ENCODE results near the gene YEATS2. TPM values are rescaled to one million over a fixed set of nuclear protein-coding genes. Genes with fewer than 3 reads are reported as not detected.
"Not testable (repeated sequence)": the region's sequence is repeated elsewhere in the genome, so short reads cannot be mapped to it uniquely, and the experiment has no call there.

The YEATS2 gene
- total RNA-seq, 2 donors from 2014 or later: 13.2 to 14.3 TPM

- ATAC-seq; DNase-seq; intact Hi-C loops (cut with DNase I): not testable (repeated sequence)
These were observed 6.3 kb downstream of the YEATS2 start for GRCh38 chr3:183703892-183704291.

GRCh38 chr3:183710231-183710630, 12.6 kb downstream of the YEATS2 start:
- no peak for DNase-seq
- intact Hi-C loops (cut with DNase I): no loop called here
- ATAC-seq: no peak

GRCh38 chr3:183711516-183711915, 13.9 kb downstream of the YEATS2 start:
- intact Hi-C loops (cut with DNase I): no loop called here
- DNase-seq: no peak
- ATAC-seq: no peak

- ATAC-seq (no peak), DNase-seq (no peak)
- intact Hi-C loops (cut with DNase I): no loop called here
These were observed 17.0 kb downstream of the YEATS2 start for GRCh38 chr3:183714622-183715021.

DNA sequence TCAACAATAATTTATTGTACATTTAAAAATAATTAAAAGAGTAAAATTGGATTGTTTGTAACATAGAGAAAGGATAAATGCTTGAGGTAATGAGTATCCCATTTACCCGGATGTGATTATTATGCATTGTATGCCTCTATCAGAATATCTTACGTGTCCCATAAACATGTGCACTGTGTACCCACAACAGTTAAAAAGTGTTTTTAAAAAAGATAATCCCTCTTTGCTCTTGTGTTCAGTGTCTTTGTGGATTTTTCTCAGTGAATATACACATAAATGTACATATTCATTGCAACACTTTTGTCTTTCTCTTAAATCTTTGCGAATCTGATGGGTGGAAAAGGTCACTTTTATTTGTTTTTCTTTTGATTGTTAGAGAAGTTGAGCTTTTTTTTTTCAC, 20.4 kb downstream of the YEATS2 start:
- DNase-seq (no peak), ATAC-seq (no peak)
- intact Hi-C loops (cut with DNase I): no loop called here

DNA sequence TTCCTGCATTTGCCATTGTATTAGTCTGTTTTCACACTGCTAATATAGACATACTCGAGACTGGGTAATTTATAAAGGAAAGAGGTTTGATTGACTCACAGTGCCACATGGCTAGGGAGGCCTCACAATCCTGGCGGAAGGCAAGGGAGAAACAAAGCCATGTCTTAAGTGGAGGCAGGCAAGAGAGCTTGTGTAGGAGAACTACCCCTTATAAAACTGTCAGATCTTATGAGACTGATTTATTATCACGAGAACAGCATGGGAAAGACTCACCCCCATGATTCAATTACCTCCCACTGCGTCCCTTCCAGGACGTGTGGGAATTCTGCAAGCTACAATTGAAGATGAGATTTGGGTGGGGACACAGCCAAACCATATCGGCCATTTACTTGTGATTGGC, 27.8 kb downstream of the YEATS2 start:
- intact Hi-C loops (cut with DNase I): no loop called here
- no peak for ATAC-seq
- DNase-seq: no peak

DNA sequence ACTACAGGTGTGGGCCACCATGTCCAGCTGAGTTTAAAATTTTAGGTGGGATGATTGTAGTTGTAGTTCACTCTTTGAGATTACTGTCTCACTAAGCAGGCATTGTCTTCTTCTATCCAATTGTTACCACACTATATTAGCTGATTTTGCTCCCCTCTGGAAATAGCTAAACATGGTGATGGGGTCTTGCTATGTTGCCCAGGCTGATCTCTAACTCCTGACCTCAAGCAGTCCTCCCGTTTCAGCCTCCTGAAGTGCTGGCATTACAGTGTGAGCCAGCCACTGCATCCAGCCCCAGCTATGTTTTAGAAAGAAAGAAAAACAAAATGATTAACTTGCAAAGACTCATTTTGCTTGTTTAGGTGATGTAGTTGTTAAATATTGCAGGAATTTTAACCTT, 30.6 kb downstream of the YEATS2 start:
- ATAC-seq (no peak), DNase-seq (no peak)
- intact Hi-C loops (cut with DNase I): no loop called here

DNA sequence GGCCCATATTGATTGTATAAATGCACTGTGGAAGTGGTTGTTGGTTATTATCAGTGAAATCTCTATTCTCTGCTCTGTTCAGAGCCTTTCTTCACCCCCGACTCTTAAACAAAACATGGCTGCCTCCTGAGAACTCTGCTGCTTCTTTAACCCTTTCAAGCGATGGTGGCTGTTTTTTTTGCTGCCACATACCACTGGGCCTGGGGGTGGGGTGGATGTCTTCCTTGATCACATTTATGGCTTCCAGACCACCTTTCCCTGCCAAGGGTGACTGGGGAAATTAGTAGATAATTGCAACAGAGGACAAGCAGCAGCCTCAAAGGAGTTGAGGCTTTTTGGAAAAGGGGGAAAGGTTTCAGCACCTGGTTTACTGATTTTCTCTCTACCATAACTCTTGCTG, 32.8 kb downstream of the YEATS2 start:
- intact Hi-C loops (cut with DNase I): no loop called here
- ATAC-seq (no peak), DNase-seq (no peak)

DNA sequence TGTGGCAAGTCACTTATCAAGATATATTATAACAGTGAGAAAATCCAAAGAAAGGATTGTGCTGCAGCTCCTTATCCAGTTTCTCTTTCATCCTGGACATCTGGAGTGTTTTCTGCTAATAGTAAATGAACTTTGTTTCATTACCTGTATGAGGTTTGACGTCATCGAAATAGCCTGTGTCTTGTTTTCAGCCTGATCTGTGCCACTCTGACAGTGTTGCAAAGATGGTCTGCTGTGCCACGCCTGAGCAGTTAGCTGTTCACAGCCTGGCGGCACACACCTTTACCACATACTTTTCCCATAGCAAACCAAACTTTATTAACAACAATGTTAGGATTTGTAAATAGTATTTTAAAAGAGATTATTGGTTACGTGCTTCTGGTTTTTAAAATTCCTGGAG, 34.0 kb downstream of the YEATS2 start:
- DNase-seq (no peak), ATAC-seq (no peak)
- intact Hi-C loops (cut with DNase I): no loop called here

DNA sequence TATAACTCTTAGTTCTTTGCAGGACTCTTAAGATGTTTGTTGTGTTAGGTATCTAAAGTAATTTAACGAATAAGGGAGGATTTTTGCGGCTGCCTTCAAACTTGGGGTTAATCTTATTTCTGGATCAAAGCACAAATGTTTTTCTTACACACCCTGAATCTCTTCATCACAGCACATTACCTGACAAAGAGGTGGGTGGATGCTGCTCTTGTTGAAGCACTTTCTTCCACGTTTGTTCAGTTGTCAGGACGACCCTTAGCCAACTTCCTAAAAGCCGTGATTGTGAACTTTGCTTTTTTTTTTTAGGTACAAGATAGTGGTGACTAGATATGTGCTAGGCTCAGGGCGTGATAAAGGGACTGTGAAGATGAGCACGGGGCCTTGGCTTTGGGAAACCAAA, 36.0 kb downstream of the YEATS2 start:
- no peak for ATAC-seq
- intact Hi-C loops (cut with DNase I): no loop called here
- DNase-seq: no peak

GRCh38 chr3:183734750-183735494, 37.3 kb downstream of the YEATS2 start:
- DNase-seq (no peak), ATAC-seq (no peak)

DNA sequence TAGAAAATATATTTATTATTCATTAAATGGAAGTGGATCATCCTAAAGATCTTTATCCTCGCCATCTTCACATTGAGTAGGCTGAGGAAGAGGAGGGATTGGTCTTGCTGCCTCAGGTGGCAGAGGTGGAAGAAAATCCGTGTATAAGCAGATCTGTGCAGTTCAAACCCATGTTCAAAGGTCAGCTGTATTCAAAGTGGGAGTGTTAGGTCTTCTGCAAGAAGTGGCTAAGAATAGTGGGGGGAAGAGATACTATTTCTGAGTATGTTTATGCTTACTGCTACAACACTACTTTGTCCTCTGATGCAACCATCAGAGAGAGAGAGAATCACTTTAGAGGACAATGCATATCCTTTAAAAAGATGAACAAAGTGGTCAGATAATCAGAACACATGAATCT, 39.5 kb downstream of the YEATS2 start:
- intact Hi-C loops (cut with DNase I): no loop called here
- DNase-seq (no peak), ATAC-seq (no peak)

More at GRCh38 chr3:183734750-183735494, 37.3 kb downstream of the YEATS2 start:
- intact Hi-C loops (cut with DNase I): no loop called here

DNA sequence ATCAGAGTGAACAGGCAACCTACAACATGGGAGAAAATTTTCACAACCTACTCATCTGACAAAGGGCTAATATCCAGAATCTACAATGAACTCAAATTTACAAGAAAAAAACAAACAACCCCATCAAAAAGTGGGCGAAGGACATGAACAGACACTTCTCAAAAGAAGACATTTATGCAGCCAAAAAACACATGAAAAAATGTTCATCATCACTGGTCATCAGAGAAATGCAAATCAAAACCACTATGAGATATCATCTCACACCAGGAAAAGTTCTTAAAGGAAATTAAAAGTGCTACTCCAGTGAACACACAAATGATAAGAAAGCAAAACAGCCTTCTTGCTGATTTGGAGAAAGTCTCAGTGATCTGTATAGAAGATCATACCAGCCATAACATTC, 42.6 kb downstream of the YEATS2 start:
- ATAC-seq; DNase-seq; intact Hi-C loops (cut with DNase I): not testable (repeated sequence)

- no peak for DNase-seq
- intact Hi-C loops (cut with DNase I): no loop called here
- no peak for ATAC-seq
These were observed 45.6 kb downstream of the YEATS2 start for GRCh38 chr3:183743231-183743630.

- DNase-seq (no peak), ATAC-seq (no peak)
- intact Hi-C loops (cut with DNase I): no loop called here
These were observed 47.9 kb downstream of the YEATS2 start for GRCh38 chr3:183745300-183746098.

- DNase-seq (no peak), ATAC-seq (no peak)
- intact Hi-C loops (cut with DNase I): no loop called here
These were observed 56.5 kb downstream of the YEATS2 start for GRCh38 chr3:183754052-183754451.

DNA sequence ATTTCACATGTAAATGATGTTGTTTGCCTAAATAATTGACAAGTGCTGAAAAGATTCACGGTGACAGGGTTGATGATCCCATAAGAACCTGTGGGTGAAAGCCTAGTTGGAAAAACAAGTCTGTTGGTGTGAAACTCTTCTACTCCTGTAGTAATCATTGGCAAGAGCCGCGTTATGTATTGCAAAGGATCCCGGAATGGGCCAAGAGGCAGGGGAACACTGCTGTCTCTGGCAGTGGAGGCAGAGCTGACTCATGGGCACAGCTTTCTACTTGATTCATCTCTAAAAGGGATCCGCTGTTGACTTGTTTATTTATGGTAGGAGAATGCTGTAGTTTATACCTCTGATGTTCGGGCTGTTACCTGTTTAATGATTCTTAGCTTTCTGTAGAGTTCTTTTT, 64.7 kb downstream of the YEATS2 start:
- intact Hi-C loops (cut with DNase I): loop anchor here in 1 of 2 donors (10.0 kb wide), 1 partner anchor 288 kb away; no protein-coding TSS in a partner anchor
- ATAC-seq: peak in 1 of 2 donors; percentile 60

DNA sequence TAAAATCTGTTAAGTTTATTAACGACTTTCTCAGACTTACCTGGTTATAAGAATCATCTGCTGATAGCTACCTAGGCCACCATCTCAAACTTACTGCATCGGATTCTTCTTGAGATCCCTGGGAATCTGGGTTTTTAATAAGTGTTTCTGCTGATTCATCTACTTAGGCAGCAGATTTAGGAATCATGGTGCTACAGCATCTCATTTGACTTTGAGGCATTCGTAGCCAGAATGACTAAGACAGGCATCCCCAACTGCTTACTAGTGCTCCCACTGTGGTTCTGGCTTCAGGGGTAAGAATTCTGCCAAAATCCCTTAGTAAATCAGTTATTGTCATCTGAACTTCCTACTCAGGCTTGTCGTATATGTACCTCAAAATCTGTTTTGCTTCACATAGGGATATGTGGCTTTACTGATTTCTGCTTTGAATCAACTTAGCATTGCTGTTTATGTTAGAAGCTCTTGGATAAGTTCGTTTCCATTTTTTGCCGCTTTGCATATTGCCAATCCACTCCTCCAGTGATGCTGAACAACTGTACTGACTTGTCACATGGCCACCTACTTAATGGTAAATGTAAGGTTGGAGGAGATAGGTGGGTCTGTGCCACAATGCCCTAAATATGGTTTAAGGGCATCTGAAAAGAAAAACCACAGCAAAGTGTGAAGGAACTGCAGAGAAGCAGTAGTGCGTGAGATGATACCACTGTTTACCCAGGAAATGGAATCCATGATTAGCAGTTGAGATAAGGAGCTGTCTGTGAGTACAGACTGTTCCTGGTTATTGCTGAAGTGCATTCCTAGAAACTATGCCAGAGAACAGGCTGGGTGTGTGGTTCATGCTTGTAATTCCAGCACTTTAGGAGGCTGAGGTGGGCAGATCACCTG, 67.5 kb downstream of the YEATS2 start:
- peak in 1 of 2 donors; percentile 68 for ATAC-seq
- intact Hi-C loops (cut with DNase I): loop anchor here (5.0 to 10.0 kb wide), 3 partner anchors 263 to 298 kb away; no protein-coding TSS in a partner anchor
- no peak for DNase-seq

More for the DNA sequence above, 64.7 kb downstream of the YEATS2 start:
- no peak for DNase-seq

- DNase-seq: no peak
- no peak for ATAC-seq
- intact Hi-C loops (cut with DNase I): loop anchor here (5.0 to 10.0 kb wide), 3 partner anchors 264 to 299 kb away; no protein-coding TSS in a partner anchor
These were observed 68.5 kb downstream of the YEATS2 start for GRCh38 chr3:183766107-183766506.
